Fibroblast of lung (primary cell): ENCODE measurements around the gene ZNF682. TPM values are rescaled to one million over a fixed set of nuclear protein-coding genes. Genes with fewer than 3 reads are reported as not detected.
"Not testable (repeated sequence)": the region's sequence is repeated elsewhere in the genome, so short reads cannot be mapped to it uniquely, and the experiment has no call there.

ENCODE experiments used
- DNase-seq, 2 donors: peaks; one replicate each; pipeline versions ENCODE4 v3.0.0 to v3.0.0-alpha.2; 2010; ENCODE audit warnings: low read depth in 2 of 2
- H2AFZ ChIP-seq: 2 replicates; pipeline ENCODE4 v1.5.1; 2012; ENCODE audit warnings: low read length, control low read depth, inconsistent platforms
- H3K27ac ChIP-seq: 2 replicates; pipeline ENCODE4 v1.5.1; 2011; ENCODE audit warnings: low read length, control low read depth; ENCODE audit not compliant: insufficient read depth
- H3K27me3 ChIP-seq: 2 replicates; pipeline ENCODE4 v1.5.1; 2011; ENCODE audit warnings: mild to moderate bottlenecking, low read length; ENCODE audit not compliant: control insufficient read depth, insufficient read depth
- H3K36me3 ChIP-seq: 2 replicates; pipeline ENCODE4 v1.5.1; 2011; ENCODE audit warnings: low read length; ENCODE audit not compliant: control insufficient read depth, insufficient read depth
- H3K4me1 ChIP-seq: 2 replicates; pipeline ENCODE4 v1.5.1; 2011; ENCODE audit warnings: low read length; ENCODE audit not compliant: control insufficient read depth, insufficient read depth; ENCODE audit errors: extremely low read depth
- H3K4me2 ChIP-seq: 2 replicates; pipeline ENCODE4 v1.5.1; 2011; ENCODE audit warnings: low read length, control low read depth; ENCODE audit not compliant: insufficient read depth; ENCODE audit errors: extremely low read depth
- H3K4me3 ChIP-seq, 4 experiments: fragments of 200-600 bp in 1 of 4; sonication (generic) in 1 of 4; replicated peaks in 1 of 4; 2 replicates each; pipeline ENCODE4 v1.5.1; 2011 to 2016; ENCODE audit warnings: low read length in 4 of 4, low read depth in 3 of 4, mild to moderate bottlenecking in 3 of 4, control low read depth in 2 of 4, inconsistent platforms in 1 of 4, mixed read lengths in 1 of 4; ENCODE audit not compliant: insufficient read depth in 1 of 4; ENCODE audit errors: control extremely low read depth in 1 of 4
- H3K79me2 ChIP-seq: 2 replicates; pipeline ENCODE4 v1.5.1; 2012; ENCODE audit warnings: mild to moderate bottlenecking, low read length, inconsistent platforms; ENCODE audit not compliant: control insufficient read depth, insufficient read depth
- H3K9ac ChIP-seq: 2 replicates; pipeline ENCODE4 v1.5.1; 2011; ENCODE audit warnings: mild to moderate bottlenecking, low read length, control low read depth; ENCODE audit not compliant: insufficient read depth
- H3K9me3 ChIP-seq: 2 replicates; pipeline ENCODE4 v1.5.1; 2012; ENCODE audit warnings: low read depth, low read length; ENCODE audit not compliant: control insufficient read depth, insufficient read depth
- H4K20me1 ChIP-seq: 2 replicates; pipeline ENCODE4 v1.5.1; 2011; ENCODE audit warnings: low read length; ENCODE audit not compliant: control insufficient read depth, insufficient read depth; ENCODE audit errors: extremely low read depth
- CTCF ChIP-seq, 2 donors: IDR thresholded peaks in 1 of 2; conservative IDR thresholded peaks in 1 of 2; 1 replicate in 1 of 2; 2 replicates in 1 of 2; pipeline ENCODE4 v1.5.1; 2011 to 2012; ENCODE audit warnings: low read length in 2 of 2, control low read depth in 1 of 2, inconsistent platforms in 1 of 2, low read depth in 1 of 2, mild to moderate bottlenecking in 1 of 2
- EZH2 ChIP-seq: IDR thresholded peaks from 2 replicates; pipeline ENCODE4 v1.5.1; 2012; ENCODE audit warnings: low read length, control low read depth, mild to moderate bottlenecking; ENCODE audit errors: missing control alignments
- polyA plus RNA-seq, 2 donors: library from polyadenylated mRNA; depleted of rRNA in 1 of 2; stranded (reverse) in 1 of 2; unstranded in 1 of 2; fragments of >200 nt; gene quantifications; 2 replicates each; pipeline ENCODE4 v1.2.1, GENCODE V29; 2011 to 2012; ENCODE audit warnings: missing spikeins in 1 of 2
- total RNA-seq: library from RNA; depleted of rRNA; stranded (reverse); fragments of >200 nt; gene quantifications from 2 replicates; pipeline ENCODE4 v1.2.1, GENCODE V29; 2014

The ZNF682 gene
- total and polyA plus RNA-seq, 2 donors (not counting 1 experiment from before 2014, with no cell fraction given), result 1.4 to 2.5 TPM

DNA sequence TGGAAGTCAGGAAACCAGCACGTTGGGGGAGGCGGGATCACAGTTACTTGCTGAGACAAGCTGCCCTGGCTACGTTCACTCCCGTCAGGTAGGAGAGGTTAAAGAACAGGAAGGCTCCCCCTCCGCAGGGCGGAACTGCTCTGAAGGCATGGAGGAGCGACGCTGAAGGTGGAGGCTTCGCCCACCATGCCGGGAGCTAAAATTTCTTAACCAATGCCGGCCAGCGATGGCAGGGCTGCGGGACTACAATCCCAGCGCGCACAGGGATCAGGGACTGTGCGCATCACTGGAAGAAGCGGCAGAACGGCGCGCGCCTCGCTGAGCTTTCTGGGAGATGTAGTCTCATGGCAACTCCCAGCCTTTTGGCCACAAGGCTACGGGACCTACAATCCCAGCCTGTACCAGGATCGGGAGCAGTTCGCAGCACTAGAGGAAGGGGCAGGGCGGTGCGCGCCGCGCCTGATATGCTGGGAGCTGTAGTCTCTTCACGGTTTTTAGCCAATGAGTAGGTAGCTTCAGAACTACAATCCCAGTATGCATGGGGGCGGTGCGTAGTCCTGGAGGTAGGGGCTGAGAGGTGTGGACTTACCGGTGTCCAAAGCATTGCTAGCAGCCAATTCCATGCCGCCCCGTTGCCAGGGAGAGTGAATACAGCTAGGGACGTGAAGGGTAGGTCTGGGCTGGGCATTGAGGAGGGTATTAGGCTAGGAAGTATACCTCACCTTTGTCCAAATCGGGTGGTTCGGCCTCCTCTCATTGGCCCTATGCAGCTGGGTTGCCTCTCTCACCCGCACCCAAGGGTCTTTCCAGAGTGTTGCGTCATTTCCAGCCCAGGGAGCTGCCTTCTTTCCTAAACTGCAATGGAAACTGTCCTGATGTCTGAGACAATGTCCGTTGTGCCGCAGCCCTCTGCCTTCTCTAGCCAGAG, 12.8 kb upstream of the ZNF682 start:
- peak overlapping the region; percentile 97 for H2AFZ ChIP-seq
- no peaks in the 10 kb centered on the region for H3K79me2 ChIP-seq
- peak; percentile 99 for DNase-seq
- no peaks in the 10 kb centered on the region for H3K36me3 ChIP-seq
- peak in 1 of 2 donors; percentile 2 for TF ChIP-seq CTCF (conservative IDR thresholded peaks at IDR 0.05 in 1 of 2, IDR thresholded peaks at IDR 0.05 in 1 of 2; ENCODE audit: low read depth in 1 of 2, low read length in 2 of 2)
- TF ChIP-seq EZH2, result no peak
- no peaks in the 10 kb centered on the region for H3K4me1 ChIP-seq
- no peaks in the 10 kb centered on the region for H3K27me3 ChIP-seq
- H3K4me2 ChIP-seq, result peak overlapping the region; percentile 90
- H3K9ac ChIP-seq, result no peak overlapping the region
- H3K4me3 ChIP-seq, result peak overlapping the region; percentile 61 to 98 (median 80)
- no peaks in the 10 kb centered on the region for H4K20me1 ChIP-seq
- no peak overlapping the region for H3K27ac ChIP-seq
- H3K9me3 ChIP-seq, result no peaks in the 10 kb centered on the region

DNA sequence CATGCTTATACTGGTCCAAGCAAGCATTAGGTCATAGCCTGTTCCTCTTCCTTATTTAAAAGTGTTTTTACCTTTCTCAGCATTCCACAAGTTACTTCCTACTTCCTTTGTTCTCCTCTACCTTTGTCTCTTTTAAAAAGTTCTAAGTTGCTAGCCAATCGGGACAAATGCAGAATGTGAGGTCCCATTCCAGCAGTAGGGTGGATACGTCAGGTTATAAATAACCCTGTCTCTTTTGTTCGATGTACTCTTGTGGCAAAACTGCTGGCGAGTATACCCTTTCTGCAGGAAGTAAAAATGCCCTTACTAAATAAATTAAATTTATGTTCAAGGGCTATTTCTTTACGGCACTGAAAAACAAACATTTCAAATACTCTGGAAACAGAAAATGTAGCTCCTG, 6.4 kb upstream of the ZNF682 start:
- H3K9me3 ChIP-seq, H3K27me3 ChIP-seq: not testable (repeated sequence)

DNA sequence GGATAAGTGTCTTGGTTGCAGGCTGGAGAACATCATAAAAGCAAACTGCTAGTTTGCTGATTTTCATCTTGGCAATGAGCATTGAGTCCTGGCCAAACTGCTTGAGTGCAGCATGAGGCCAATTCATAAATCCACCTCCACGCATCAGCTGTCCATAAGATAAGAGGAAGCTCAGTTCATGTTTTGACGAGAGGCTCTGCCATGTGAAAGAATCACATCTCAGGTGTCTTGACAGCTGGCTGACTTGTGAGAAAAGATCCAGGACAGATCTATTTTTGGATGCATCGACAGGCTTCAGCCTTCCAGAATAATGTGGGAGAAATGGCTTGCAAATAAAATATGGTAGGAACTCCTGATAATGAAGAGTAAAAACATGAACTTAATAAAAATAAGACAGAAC, 5.4 kb upstream of the ZNF682 start:
- Histone ChIP-seq H3K4me2 (no peak overlapping the region), H3K27ac (no peak overlapping the region), H3K9ac (no peak overlapping the region), H3K4me3 (no peak overlapping the region), H4K20me1 (no peaks in the 10 kb centered on the region), H3K36me3 (no peaks in the 10 kb centered on the region), H3K27me3 (no peaks in the 10 kb centered on the region), H3K4me1 (no peaks in the 10 kb centered on the region), H3K79me2 (no peaks in the 10 kb centered on the region), H3K9me3 (no peaks in the 10 kb centered on the region), H2AFZ (no peak overlapping the region)
- TF ChIP-seq CTCF (conservative IDR thresholded peaks at IDR 0.05 in 1 of 2, IDR thresholded peaks at IDR 0.05 in 1 of 2; ENCODE audit: low read depth in 1 of 2, low read length in 2 of 2), result no peak
- TF ChIP-seq EZH2, result no peak
- no peak for DNase-seq

More for the DNA sequence above, 6.4 kb upstream of the ZNF682 start:
- H3K9ac ChIP-seq, H3K4me2 ChIP-seq, H3K4me3 ChIP-seq, H3K36me3 ChIP-seq, H3K79me2 ChIP-seq, H2AFZ ChIP-seq, H3K27ac ChIP-seq, DNase-seq, H3K4me1 ChIP-seq, H4K20me1 ChIP-seq: not testable (repeated sequence)
